ENCODE results near the gene EIF4H. TPM values are rescaled to one million over a fixed set of nuclear protein-coding genes. Genes with fewer than 3 reads are reported as not detected.
A peak's percentile ranks its signal among the peaks of the same experiment; 100 is the strongest.

EIF4H gene
- total RNA-seq, 1 experiment from 2014 or later: 339 TPM

- intact Hi-C loops (cut with micrococcal nuclease): loop anchor here (5.0 kb wide), 1 partner anchor 117 kb away; no protein-coding TSS in a partner anchor
- ATAC-seq (peak; percentile 45), DNase-seq (peak; percentile 62)
- BruUV-seq (replicated peaks): no TSS peak
- no peak overlapping the region for H3K9ac ChIP-seq (ENCODE audit: low read length)
- peaks cover 50% of the 10 kb centered on the region for H3K36me3 ChIP-seq (ENCODE audit: low read depth, low read length)
- no peaks in the 10 kb centered on the region for H3K9me2 ChIP-seq (replicated peaks; ENCODE audit: low read length)
- peaks cover 21% of the 10 kb centered on the region for H3K4me1 ChIP-seq (ENCODE audit: insufficient read depth, low read length)
- CTCF ChIA-PET: interaction anchor here (0.6 kb wide), 3 partner anchors 9 to 132 kb away, joined by 3 to 4 read pairs (median 3); no protein-coding TSS in a partner anchor
- H3K27ac ChIP-seq (ENCODE audit: low read length): no peak overlapping the region
- no peaks in the 10 kb centered on the region for H3K9me3 ChIP-seq (ENCODE audit: low read length)
- H4K20me1 ChIP-seq (ENCODE audit: low read length): peaks cover 94% of the 10 kb centered on the region
- no peaks in the 10 kb centered on the region for H3K27me3 ChIP-seq (ENCODE audit: low read length)
- no peak overlapping the region for H3K4me3 ChIP-seq (ENCODE audit: low read length)
- H3K4me2 ChIP-seq (ENCODE audit: low read length): no peak overlapping the region
- H3K79me2 ChIP-seq (ENCODE audit: low read length): peaks cover 100% of the 10 kb centered on the region
- TF ChIP-seq EZH2 (IDR thresholded peaks at IDR 0.05; ENCODE audit: low read length, unreplicated experiment): no peak
- TF ChIP-seq EZH2phosphoT487 (IDR thresholded peaks at IDR 0.05; ENCODE audit: borderline replicate concordance, low read length): no peak
- TF ChIP-seq CTCF (conservative IDR thresholded peaks at IDR 0.05; ENCODE audit: low read depth, low read length): peak; percentile 71
- POLR2A ChIA-PET (ENCODE audit: unreplicated experiment): no interaction called here
- no peak overlapping the region for H2AFZ ChIP-seq (ENCODE audit: low read length)
- H3F3A ChIP-seq (ENCODE audit: low read length, unreplicated experiment): no peaks in the 10 kb centered on the region
Observed at GRCh38 chr7:74183653-74184450, 9.7 kb downstream of the EIF4H start.

- DNase-seq: no peak
- Histone ChIP-seq H3K27ac (ENCODE audit: low read length) (no peak overlapping the region), H3F3A (ENCODE audit: low read length, unreplicated experiment) (no peaks in the 10 kb centered on the region), H3K79me2 (ENCODE audit: low read length) (peaks cover 96% of the 10 kb centered on the region), H2AFZ (ENCODE audit: low read length) (no peak overlapping the region), H3K27me3 (ENCODE audit: low read length) (no peaks in the 10 kb centered on the region), H3K4me1 (ENCODE audit: insufficient read depth, low read length) (peaks cover 21% of the 10 kb centered on the region), H3K9me3 (ENCODE audit: low read length) (no peaks in the 10 kb centered on the region), H4K20me1 (ENCODE audit: low read length) (peaks cover 83% of the 10 kb centered on the region), H3K36me3 (ENCODE audit: low read depth, low read length) (peaks cover 52% of the 10 kb centered on the region), H3K4me2 (ENCODE audit: low read length) (no peak overlapping the region), H3K9me2 (replicated peaks; ENCODE audit: low read length) (no peaks in the 10 kb centered on the region), H3K9ac (ENCODE audit: low read length) (no peak overlapping the region), H3K4me3 (ENCODE audit: low read length) (no peak overlapping the region)
- TF ChIP-seq EZH2phosphoT487 (IDR thresholded peaks at IDR 0.05; ENCODE audit: borderline replicate concordance, low read length) (no peak), EZH2 (IDR thresholded peaks at IDR 0.05; ENCODE audit: low read length, unreplicated experiment) (no peak), CTCF (conservative IDR thresholded peaks at IDR 0.05; ENCODE audit: low read depth, low read length) (no peak)
- ChIA-PET CTCF (no interaction called here), POLR2A (ENCODE audit: unreplicated experiment) (no interaction called here)
- no TSS peak for BruUV-seq (replicated peaks)
- intact Hi-C loops (cut with micrococcal nuclease): no loop called here
- ATAC-seq: no peak
Observed at GRCh38 chr7:74185016-74185415, 10.9 kb downstream of the EIF4H start.

- peaks cover 90% of the 10 kb centered on the region for H3K79me2 ChIP-seq (ENCODE audit: low read length)
- no peaks in the 10 kb centered on the region for H3F3A ChIP-seq (ENCODE audit: low read length, unreplicated experiment)
- H3K27ac ChIP-seq (ENCODE audit: low read length): no peak overlapping the region
- ATAC-seq (no peak), DNase-seq (no peak)
- H3K4me2 ChIP-seq (ENCODE audit: low read length): no peak overlapping the region
- intact Hi-C loops (cut with micrococcal nuclease): no loop called here
- H3K36me3 ChIP-seq (ENCODE audit: low read depth, low read length): peaks cover 52% of the 10 kb centered on the region
- BruUV-seq (replicated peaks): no TSS peak
- H3K4me1 ChIP-seq (ENCODE audit: insufficient read depth, low read length): peaks cover 17% of the 10 kb centered on the region
- H4K20me1 ChIP-seq (ENCODE audit: low read length): peaks cover 77% of the 10 kb centered on the region
- H3K4me3 ChIP-seq (ENCODE audit: low read length): no peak overlapping the region
- ChIA-PET CTCF (no interaction called here), POLR2A (ENCODE audit: unreplicated experiment) (no interaction called here)
- no peak overlapping the region for H2AFZ ChIP-seq (ENCODE audit: low read length)
- H3K9me2 ChIP-seq (replicated peaks; ENCODE audit: low read length): no peaks in the 10 kb centered on the region
- H3K9ac ChIP-seq (ENCODE audit: low read length): no peak overlapping the region
- no peaks in the 10 kb centered on the region for H3K9me3 ChIP-seq (ENCODE audit: low read length)
- no peak for TF ChIP-seq EZH2 (IDR thresholded peaks at IDR 0.05; ENCODE audit: low read length, unreplicated experiment)
- no peak for TF ChIP-seq EZH2phosphoT487 (IDR thresholded peaks at IDR 0.05; ENCODE audit: borderline replicate concordance, low read length)
- no peak for TF ChIP-seq CTCF (conservative IDR thresholded peaks at IDR 0.05; ENCODE audit: low read depth, low read length)
- H3K27me3 ChIP-seq (ENCODE audit: low read length): no peaks in the 10 kb centered on the region
Observed at GRCh38 chr7:74185636-74186035, 11.5 kb downstream of the EIF4H start.

Measured in PC-3 (cell line).